ENCODE data around the gene DOC2B.
A peak's percentile ranks its signal among the peaks of the same experiment; 100 is the strongest.

GRCh38 chr17:164303-165235 is 16.9 kb downstream of the DOC2B start:
- TF ChIP-seq CTCF (IDR thresholded peaks at IDR 0.05 in 2 of 3, conservative IDR thresholded peaks at IDR 0.05 in 1 of 3; ENCODE audit: borderline replicate concordance in 1 of 3, insufficient read depth in 1 of 3, low read depth in 2 of 3, low read length in 2 of 3) (peak; percentile 31 to 39 (median 35); a peak in 3 of 6 replicates), POLR2A (IDR thresholded peaks at IDR 0.05; ENCODE audit: borderline replicate concordance, extremely low read depth, insufficient read depth, insufficient read length) (no peak), CEBPB (IDR thresholded peaks at IDR 0.05; ENCODE audit: low read depth) (no peak), EGR1 (IDR thresholded peaks at IDR 0.05; ENCODE audit: low read depth) (no peak), ZFX (IDR thresholded peaks at IDR 0.05) (no peak), JUND (IDR thresholded peaks at IDR 0.05) (no peak), RAD21 (IDR thresholded peaks at IDR 0.05; ENCODE audit: low read depth) (peak; percentile 66)

Measured in HCT116 (cell line).